HCT116 (cell line): ENCODE measurements around the gene ANKRD13B. TPM values are rescaled to one million over a fixed set of nuclear protein-coding genes. Genes with fewer than 3 reads are reported as not detected.

Experiments used
- ATAC-seq: fragments of 200-7000 bp; cut with Tn5 transposase; 2 replicates; pipeline ENCODE4 v1.9.1; 2020; ENCODE audit warnings: mild to moderate bottlenecking, moderate library complexity
- BruUV-seq: library from RNA; stranded (reverse); fragments of 400-500 nt; replicated peaks from 2 replicates; lab custom pipeline; 2021; lab: Mats Ljungman, UMichigan
- CTCF ChIA-PET: fragments of 300-600 bp; sonication (Branson Sonifier 250); formaldehyde crosslinking; loops from one replicate; lab custom pipeline; 2021; ENCODE audit warnings: antibody characterized with exemption; lab: Charles Lee
- POLR2A ChIA-PET: fragments of 300-600, 350-600 bp; sonication (Branson Sonifier 250); formaldehyde crosslinking; loops from one replicate; lab custom pipeline; 2021; ENCODE audit warnings: antibody characterized with exemption; lab: Charles Lee
- RAD21 ChIA-PET, 2 experiments: fragments of 300-600 bp; sonication (Branson Sonifier 250); formaldehyde crosslinking; loops; one replicate each; lab custom pipeline; 2023; ENCODE audit warnings: low total read pairs in 2 of 2; ENCODE audit not compliant: uncharacterized antibody in 2 of 2, unreplicated experiment in 2 of 2, low non-redundant PET in 1 of 2; lab: Charles Lee
- DNase-seq: peaks from one replicate; pipeline ENCODE4 v3.0.0-alpha.2; 2010; ENCODE audit warnings: low read depth, low spot score
- H2AFZ ChIP-seq: fragments of 200-600 bp; shearing (Covaris generic), sonication (generic); 2 replicates; pipeline ENCODE4 v1.6.1; 2017; ENCODE audit warnings: low read depth, mixed run types, mixed read lengths, antibody characterized with exemption, low read length; ENCODE audit not compliant: poor library complexity, severe bottlenecking
- H3K27ac ChIP-seq: 2 replicates; pipeline ENCODE4 v1.5.1; 2012; ENCODE audit warnings: low read depth, low read length
- H3K27me3 ChIP-seq: fragments of 200-600 bp; sonication (generic); 2 replicates; pipeline ENCODE4 v1.6.1; 2016; ENCODE audit warnings: mixed run types, low read length, mixed read lengths; ENCODE audit not compliant: insufficient read depth
- H3K36me3 ChIP-seq, 2 experiments: fragments of 200-500 bp in 1 of 2; fragments of 200-600 bp in 1 of 2; sonication (Bioruptor generic) in 1 of 2; sonication (generic) in 1 of 2; 2 replicates each; pipeline versions ENCODE4 v1.5.1 to v1.6.1; 2014 to 2016; ENCODE audit warnings: low read length in 2 of 2, inconsistent platforms in 1 of 2, mixed read lengths in 1 of 2, mixed run types in 1 of 2; ENCODE audit not compliant: insufficient read depth in 2 of 2, control insufficient read depth in 1 of 2
- H3K4me1 ChIP-seq, 2 experiments: fragments of 200-600 bp in 1 of 2; sonication (generic) in 1 of 2; 2 replicates each; pipeline versions ENCODE4 v1.5.1 to v1.6.1; 2012 to 2017; ENCODE audit warnings: low read length in 2 of 2, inconsistent platforms in 1 of 2, mild to moderate bottlenecking in 1 of 2, mixed read lengths in 1 of 2, mixed run types in 1 of 2, moderate library complexity in 1 of 2; ENCODE audit not compliant: insufficient read depth in 2 of 2, control insufficient read depth in 1 of 2
- H3K4me2 ChIP-seq: fragments of 200-600 bp; sonication (generic); 2 replicates; pipeline ENCODE4 v1.6.1; 2017; ENCODE audit warnings: mixed run types, low read length, mixed read lengths
- H3K4me3 ChIP-seq, 2 experiments: fragments of 200-600 bp in 1 of 2; sonication (generic) in 1 of 2; replicated peaks in 1 of 2; 2 replicates each; pipeline ENCODE4 v1.5.1; 2011 to 2016; ENCODE audit warnings: low read length in 2 of 2, control low read depth in 1 of 2, low read depth in 1 of 2, mild to moderate bottlenecking in 1 of 2, mixed read lengths in 1 of 2, mixed run types in 1 of 2
- H3K79me2 ChIP-seq: fragments of 200-600 bp; sonication (generic); 2 replicates; pipeline ENCODE4 v1.6.1; 2017; ENCODE audit warnings: mild to moderate bottlenecking, mixed run types, low read length, moderate library complexity, mixed read lengths; ENCODE audit not compliant: insufficient read depth
- H3K9ac ChIP-seq: fragments of 200-600 bp; sonication (generic); 2 replicates; pipeline ENCODE4 v1.6.1; 2016; ENCODE audit warnings: low read length, mixed read lengths
- H3K9me2 ChIP-seq: fragments of 200-600 bp; sonication (generic), shearing (Covaris generic); 2 replicates; pipeline ENCODE4 v1.6.1; 2017; ENCODE audit warnings: mixed run types, mild to moderate bottlenecking, moderate library complexity; ENCODE audit not compliant: insufficient read depth
- H3K9me3 ChIP-seq, 2 experiments: fragments of 200-500 bp in 1 of 2; fragments of 200-600 bp in 1 of 2; sonication (Bioruptor generic) in 1 of 2; sonication (generic) in 1 of 2; 2 replicates each; pipeline ENCODE4 v1.6.1; 2014 to 2017; ENCODE audit warnings: low read length in 2 of 2, mixed read lengths in 2 of 2, inconsistent platforms in 1 of 2, low read depth in 1 of 2, mild to moderate bottlenecking in 1 of 2, mixed run types in 1 of 2, moderate library complexity in 1 of 2; ENCODE audit not compliant: control insufficient read depth in 1 of 2, insufficient read depth in 1 of 2
- H4K20me1 ChIP-seq: fragments of 200-600 bp; sonication (generic), shearing (Covaris generic); 2 replicates; pipeline ENCODE4 v1.6.1; 2017; ENCODE audit warnings: mixed run types, mild to moderate bottlenecking, moderate library complexity; ENCODE audit not compliant: insufficient read depth
- CBX3 ChIP-seq: IDR thresholded peaks from 2 replicates; pipeline ENCODE4 v1.6.1; 2012; ENCODE audit warnings: low read depth
- CEBPB ChIP-seq: IDR thresholded peaks from 2 replicates; pipeline ENCODE4 v1.6.1; 2012; ENCODE audit warnings: low read depth
- ELF1 ChIP-seq: IDR thresholded peaks from 2 replicates; pipeline ENCODE4 v1.6.1; 2012; ENCODE audit warnings: low read depth, borderline replicate concordance
- EZH2 ChIP-seq: fragments of 200-600 bp; sonication (generic); IDR thresholded peaks from 2 replicates; pipeline ENCODE4 v1.6.1; 2017; ENCODE audit warnings: antibody characterized with exemption, mixed run types
- FOSL1 ChIP-seq: IDR thresholded peaks from 2 replicates; pipeline ENCODE4 v1.6.1; 2012; ENCODE audit warnings: low read depth
- JUND ChIP-seq: IDR thresholded peaks from 2 replicates; pipeline ENCODE4 v1.6.1; 2012
- POLR2AphosphoS5 ChIP-seq: IDR thresholded peaks from 2 replicates; pipeline ENCODE4 v1.6.1; 2011; ENCODE audit warnings: mild to moderate bottlenecking, low read depth, low read length, moderate library complexity
- SP1 ChIP-seq: IDR thresholded peaks from 2 replicates; pipeline ENCODE4 v1.6.1; 2012; ENCODE audit warnings: low read depth
- TCF7L2 ChIP-seq: IDR thresholded peaks from 2 replicates; pipeline ENCODE4 v1.7.0; 2011; ENCODE audit warnings: borderline replicate concordance, inconsistent platforms; ENCODE audit not compliant: insufficient read depth, insufficient read length; ENCODE audit errors: extremely low read depth
- YY1 ChIP-seq: IDR thresholded peaks from 2 replicates; pipeline ENCODE4 v1.6.1; 2011; ENCODE audit warnings: low read length, low read depth, moderate library complexity, mild to moderate bottlenecking; ENCODE audit not compliant: insufficient replicate concordance; ENCODE audit errors: extremely low read depth
- ZFX ChIP-seq: fragments of 450-650 bp; IDR thresholded peaks from 2 replicates; pipeline ENCODE4 v1.6.1; 2017
- ZNF274 ChIP-seq: fragments of 200-500 bp; sonication (Bioruptor generic); IDR thresholded peaks from 2 replicates; pipeline ENCODE4 v1.6.1; 2014; ENCODE audit warnings: mild to moderate bottlenecking, low read depth, low read length, inconsistent platforms
- intact Hi-C: fragments of 100-400 bp; cut with micrococcal nuclease; formaldehyde crosslinking; loops from 2 replicates; pipeline ENCODE4 v1.10.0; 2022
- total RNA-seq: library from RNA; stranded (reverse); gene quantifications from one replicate; pipeline ENCODE4 v1.2.1, GENCODE V29; 2021; ENCODE audit not compliant: unreplicated experiment
- TF ChIP-seq, protein P1 (sequence below): IDR thresholded peaks from 2 replicates; pipeline ENCODE4 v1.6.1; 2012; ENCODE audit warnings: low read depth
- TF ChIP-seq, protein P2 (sequence below): IDR thresholded peaks from 2 replicates; pipeline ENCODE4 v1.6.1; 2012

Gene ANKRD13B
- total RNA-seq, 1 experiment from 2014 or later: 27.4 TPM

DNA sequence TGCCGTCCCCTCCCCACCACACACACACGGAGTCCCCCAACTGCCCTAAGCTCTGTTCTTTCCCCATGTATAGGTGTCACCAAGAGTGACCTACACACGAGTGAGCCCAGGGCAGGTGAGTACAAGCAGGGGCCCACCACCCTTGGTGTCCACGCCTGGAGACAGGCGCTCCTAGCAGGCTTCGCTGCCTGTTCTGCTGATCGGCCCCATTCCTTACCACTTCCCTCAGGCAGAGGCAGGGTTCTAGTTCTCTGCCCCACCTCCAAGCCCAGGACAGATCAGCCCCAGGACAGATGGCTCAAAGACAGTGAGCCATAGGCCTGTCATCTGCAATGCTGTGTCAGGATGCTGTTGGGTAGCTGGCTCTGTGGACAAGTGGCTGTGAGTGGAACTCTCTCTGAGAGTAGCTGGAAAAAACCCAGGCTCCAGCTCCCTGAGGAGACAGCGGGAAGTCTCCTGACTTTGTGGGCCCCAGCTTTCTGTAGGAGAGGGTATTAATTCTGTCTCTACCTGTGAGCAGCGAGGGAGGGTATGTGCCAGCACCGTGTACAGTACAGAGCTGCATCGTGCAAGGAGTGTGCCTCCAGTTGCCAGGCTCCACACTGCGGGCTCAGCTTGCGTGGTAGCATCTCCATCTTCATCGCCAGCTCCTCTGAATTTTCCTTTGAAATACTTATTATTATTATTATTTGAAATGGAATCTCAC, 23.5 kb upstream of the ANKRD13B start:
- BruUV-seq: TSS peak; percentile 39
- H3K9me3 ChIP-seq: no peaks in the 10 kb centered on the region
- H3K36me3 ChIP-seq: no peaks in the 10 kb centered on the region
- no peaks in the 10 kb centered on the region for H3K9me2 ChIP-seq
- peak overlapping the region; percentile 73 for H3K27ac ChIP-seq
- H2AFZ ChIP-seq: no peak overlapping the region
- peaks cover 13 to 25% of the 10 kb centered on the region in 2 experiments for H3K4me1 ChIP-seq
- intact Hi-C loops: no loop called here
- no peaks in the 10 kb centered on the region for H3K27me3 ChIP-seq
- no peak for DNase-seq
- H3K4me2 ChIP-seq: peak overlapping the region; percentile 99
- ChIA-PET RAD21 (no interaction called here), CTCF (interaction anchor here (0.9 to 3.8 kb wide), 2 partner anchors 11 to 22 kb away, joined by 3 to 26 read pairs; partner anchors contain the start of gene ANKRD13B), POLR2A (no interaction called here)
- H4K20me1 ChIP-seq: no peaks in the 10 kb centered on the region
- no peak for TF ChIP-seq FOSL1
- no peak for TF ChIP-seq ZNF274
- TF ChIP-seq, protein P1, sequence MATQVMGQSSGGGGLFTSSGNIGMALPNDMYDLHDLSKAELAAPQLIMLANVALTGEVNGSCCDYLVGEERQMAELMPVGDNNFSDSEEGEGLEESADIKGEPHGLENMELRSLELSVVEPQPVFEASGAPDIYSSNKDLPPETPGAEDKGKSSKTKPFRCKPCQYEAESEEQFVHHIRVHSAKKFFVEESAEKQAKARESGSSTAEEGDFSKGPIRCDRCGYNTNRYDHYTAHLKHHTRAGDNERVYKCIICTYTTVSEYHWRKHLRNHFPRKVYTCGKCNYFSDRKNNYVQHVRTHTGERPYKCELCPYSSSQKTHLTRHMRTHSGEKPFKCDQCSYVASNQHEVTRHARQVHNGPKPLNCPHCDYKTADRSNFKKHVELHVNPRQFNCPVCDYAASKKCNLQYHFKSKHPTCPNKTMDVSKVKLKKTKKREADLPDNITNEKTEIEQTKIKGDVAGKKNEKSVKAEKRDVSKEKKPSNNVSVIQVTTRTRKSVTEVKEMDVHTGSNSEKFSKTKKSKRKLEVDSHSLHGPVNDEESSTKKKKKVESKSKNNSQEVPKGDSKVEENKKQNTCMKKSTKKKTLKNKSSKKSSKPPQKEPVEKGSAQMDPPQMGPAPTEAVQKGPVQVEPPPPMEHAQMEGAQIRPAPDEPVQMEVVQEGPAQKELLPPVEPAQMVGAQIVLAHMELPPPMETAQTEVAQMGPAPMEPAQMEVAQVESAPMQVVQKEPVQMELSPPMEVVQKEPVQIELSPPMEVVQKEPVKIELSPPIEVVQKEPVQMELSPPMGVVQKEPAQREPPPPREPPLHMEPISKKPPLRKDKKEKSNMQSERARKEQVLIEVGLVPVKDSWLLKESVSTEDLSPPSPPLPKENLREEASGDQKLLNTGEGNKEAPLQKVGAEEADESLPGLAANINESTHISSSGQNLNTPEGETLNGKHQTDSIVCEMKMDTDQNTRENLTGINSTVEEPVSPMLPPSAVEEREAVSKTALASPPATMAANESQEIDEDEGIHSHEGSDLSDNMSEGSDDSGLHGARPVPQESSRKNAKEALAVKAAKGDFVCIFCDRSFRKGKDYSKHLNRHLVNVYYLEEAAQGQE: no peak
- no peak for TF ChIP-seq POLR2AphosphoS5
- no peak for TF ChIP-seq ZFX
- TF ChIP-seq EZH2: no peak
- no peak for TF ChIP-seq YY1
- no peak for TF ChIP-seq SP1
- TF ChIP-seq JUND: no peak
- TF ChIP-seq CBX3: no peak
- TF ChIP-seq, protein P2, sequence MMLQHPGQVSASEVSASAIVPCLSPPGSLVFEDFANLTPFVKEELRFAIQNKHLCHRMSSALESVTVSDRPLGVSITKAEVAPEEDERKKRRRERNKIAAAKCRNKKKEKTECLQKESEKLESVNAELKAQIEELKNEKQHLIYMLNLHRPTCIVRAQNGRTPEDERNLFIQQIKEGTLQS: no peak
- no peak for TF ChIP-seq TCF7L2
- TF ChIP-seq ELF1: no peak
- no peak for TF ChIP-seq CEBPB
- peak overlapping the region; percentile 54 to 82 for H3K4me3 ChIP-seq
- peak overlapping the region; percentile 60 for H3K9ac ChIP-seq
- peaks cover 10% of the 10 kb centered on the region; the same call in 1 of the 2 replicates for H3K79me2 ChIP-seq
- ATAC-seq: no peak
